CD4-positive, alpha-beta T cell treated with Interferon alpha-2 for 1 hour (primary cell): ENCODE measurements around the gene CX3CL1.
"Not testable (repeated sequence)": the region's sequence is repeated elsewhere in the genome, so short reads cannot be mapped to it uniquely, and the experiment has no call there.

Experiments
- DNase-seq, 2 donors: peaks; one replicate each; pipeline ENCODE4 v3.0.0-alpha.2; 2020 to 2022

Gene CX3CL1

DNA sequence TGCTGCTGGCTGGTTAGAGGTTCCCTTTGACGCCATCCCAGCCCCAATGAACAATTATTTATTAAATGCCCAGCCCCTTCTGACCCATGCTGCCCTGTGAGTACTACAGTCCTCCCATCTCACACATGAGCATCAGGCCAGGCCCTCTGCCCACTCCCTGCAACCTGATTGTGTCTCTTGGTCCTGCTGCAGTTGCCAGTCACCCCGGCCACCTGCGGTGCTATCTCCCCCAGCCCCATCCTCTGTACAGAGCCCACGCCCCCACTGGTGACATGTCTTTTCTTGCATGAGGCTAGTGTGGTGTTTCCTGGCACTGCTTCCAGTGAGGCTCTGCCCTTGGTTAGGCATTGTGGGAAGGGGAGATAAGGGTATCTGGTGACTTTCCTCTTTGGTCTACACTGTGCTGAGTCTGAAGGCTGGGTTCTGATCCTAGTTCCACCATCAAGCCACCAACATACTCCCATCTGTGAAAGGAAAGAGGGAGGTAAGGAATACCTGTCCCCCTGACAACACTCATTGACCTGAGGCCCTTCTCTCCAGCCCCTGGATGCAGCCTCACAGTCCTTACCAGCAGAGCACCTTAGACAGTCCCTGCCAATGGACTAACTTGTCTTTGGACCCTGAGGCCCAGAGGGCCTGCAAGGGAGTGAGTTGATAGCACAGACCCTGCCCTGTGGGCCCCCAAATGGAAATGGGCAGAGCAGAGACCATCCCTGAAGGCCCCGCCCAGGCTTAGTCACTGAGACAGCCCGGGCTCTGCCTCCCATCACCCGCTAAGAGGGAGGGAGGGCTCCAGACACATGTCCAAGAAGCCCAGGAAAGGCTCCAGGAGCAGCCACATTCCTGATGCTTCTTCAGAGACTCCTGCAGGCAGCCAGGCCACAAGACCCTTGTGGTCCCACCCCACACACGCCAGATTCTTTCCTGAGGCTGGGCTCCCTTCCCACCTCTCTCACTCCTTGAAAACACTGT lies 11.3 kb downstream of the CX3CL1 start:
- no peak for DNase-seq

DNA sequence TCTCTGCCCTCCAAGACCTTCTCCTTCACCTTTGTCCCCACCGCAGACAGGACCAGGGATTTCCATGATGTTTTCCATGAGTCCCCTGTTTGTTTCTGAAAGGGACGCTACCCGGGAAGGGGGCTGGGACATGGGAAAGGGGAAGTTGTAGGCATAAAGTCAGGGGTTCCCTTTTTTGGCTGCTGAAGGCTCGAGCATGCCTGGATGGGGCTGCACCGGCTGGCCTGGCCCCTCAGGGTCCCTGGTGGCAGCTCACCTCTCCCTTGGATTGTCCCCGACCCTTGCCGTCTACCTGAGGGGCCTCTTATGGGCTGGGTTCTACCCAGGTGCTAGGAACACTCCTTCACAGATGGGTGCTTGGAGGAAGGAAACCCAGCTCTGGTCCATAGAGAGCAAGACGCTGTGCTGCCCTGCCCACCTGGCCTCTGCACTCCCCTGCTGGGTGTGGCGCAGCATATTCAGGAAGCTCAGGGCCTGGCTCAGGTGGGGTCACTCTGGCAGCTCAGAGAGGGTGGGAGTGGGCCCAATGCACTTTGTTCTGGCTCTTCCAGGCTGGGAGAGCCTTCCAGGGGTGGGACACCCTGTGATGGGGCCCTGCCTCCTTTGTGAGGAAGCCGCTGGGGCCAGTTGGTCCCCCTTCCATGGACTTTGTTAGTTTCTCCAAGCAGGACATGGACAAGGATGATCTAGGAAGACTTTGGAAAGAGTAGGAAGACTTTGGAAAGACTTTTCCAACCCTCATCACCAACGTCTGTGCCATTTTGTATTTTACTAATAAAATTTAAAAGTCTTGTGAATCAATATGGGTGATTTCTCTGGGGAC lies 12.2 kb downstream of the CX3CL1 start:
- peak in 1 of 2 donors; percentile 25 for DNase-seq

DNA sequence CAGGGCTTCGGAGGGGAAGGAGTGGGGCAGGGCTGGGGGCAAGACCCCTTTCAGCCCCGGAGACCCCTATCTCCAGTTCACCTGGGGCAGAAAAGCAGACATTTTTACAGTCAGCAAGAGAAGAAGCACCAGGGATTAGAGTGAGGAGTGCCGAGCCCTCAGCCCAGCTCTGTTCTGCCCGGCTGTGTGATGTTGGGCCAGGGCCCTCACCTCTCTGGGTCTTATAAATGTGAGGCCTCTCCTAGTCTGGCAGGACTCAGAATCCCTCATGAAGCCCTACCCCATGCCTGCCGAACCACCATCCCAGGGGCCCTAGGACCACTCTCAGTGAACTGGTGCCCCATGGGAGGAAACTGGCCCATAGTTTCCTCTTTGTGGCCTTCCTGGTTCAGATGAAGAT lies 12.8 kb downstream of the CX3CL1 start:
- no peak for DNase-seq

GRCh38 chr16:57386381-57386951 lies 14.2 kb downstream of the CX3CL1 start:
- no peak for DNase-seq

- DNase-seq: no peak
These were observed 15.5 kb downstream of the CX3CL1 start for GRCh38 chr16:57387598-57388354.

GRCh38 chr16:57388359-57389086 lies 16.2 kb downstream of the CX3CL1 start:
- DNase-seq: no peak

DNA sequence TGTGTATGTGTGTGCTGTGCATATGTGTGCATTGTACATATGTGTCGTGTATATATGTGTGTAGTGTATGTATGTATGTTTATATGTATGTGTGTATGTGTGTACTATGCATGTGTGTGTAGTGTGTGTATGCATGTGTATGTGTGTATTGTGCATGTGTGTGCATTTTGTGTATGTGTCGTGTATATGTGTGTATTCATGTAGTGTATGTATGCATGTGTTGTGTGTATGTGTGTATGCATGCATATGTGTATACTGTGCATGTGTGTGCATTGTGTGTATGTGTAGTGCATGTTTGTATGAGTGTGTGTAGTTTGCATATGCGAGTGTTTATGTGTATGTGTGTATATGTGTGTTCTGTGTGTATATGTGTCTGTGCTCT lies 16.8 kb downstream of the CX3CL1 start:
- DNase-seq: no peak

GRCh38 chr16:57390636-57391295 lies 18.5 kb downstream of the CX3CL1 start:
- DNase-seq: no peak

DNA sequence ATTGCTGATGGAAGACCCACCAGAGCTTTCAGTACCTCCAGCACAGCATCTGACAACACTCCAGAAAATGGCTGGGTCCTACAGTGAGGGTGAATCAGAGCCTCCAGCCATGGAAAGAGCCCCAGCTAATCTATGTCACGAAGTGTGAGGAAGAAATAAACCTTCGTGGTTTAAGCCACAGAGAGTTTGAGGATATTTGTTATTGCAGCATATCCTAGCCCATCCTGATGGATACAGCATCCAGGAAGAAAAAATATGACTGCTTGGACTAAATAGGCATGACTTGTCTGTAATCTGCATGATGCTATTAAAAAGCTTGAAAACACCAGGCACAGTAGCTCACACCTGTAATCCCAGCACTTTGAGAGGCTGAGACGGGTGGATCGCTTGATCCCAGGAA lies 19.0 kb downstream of the CX3CL1 start:
- no peak for DNase-seq

DNA sequence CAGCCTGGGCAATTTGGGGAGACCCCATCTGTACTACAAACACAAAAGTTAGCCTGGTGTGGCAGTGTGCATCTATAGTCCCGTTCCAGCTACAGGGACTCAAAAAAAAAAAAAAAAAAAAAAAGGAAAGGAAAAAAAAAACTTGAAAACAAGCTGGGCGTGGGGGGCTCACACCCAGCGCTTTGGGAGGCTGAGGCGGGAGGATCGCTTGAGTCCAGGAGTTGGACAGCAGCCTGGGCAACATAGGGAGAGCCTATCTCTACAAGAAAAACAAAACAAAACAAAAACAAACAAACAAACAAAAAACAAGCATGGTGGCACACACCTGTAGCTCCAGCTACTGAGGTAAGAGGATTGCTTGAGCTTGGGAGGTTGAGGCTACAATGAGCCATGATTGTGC lies 19.4 kb downstream of the CX3CL1 start:
- no peak for DNase-seq

- no peak for DNase-seq
These were observed 20.4 kb downstream of the CX3CL1 start for GRCh38 chr16:57392694-57393093.

GRCh38 chr16:57394444-57394843 lies 22.2 kb downstream of the CX3CL1 start:
- DNase-seq: no peak

GRCh38 chr16:57395026-57395425 lies 22.7 kb downstream of the CX3CL1 start:
- DNase-seq: no peak

DNA sequence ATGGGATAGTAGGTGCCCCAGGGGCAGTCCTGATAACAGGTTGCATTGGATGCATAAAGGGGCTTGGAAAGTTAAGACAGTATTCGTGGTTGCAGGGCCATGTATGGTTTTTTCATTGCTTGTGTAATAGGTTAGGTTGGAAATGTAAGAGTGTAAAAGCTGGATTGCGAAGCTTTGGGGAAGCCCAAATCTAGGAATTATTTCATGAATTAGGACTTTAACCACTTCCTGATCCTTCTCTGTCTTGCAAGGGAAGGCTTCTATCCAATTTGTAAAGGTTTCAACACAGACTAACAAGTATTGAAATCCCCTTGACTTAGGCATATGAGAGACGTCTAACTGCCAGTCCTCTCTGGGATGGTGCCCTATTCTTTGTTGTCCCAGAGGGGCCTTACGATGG lies 24.5 kb downstream of the CX3CL1 start:
- no peak for DNase-seq

DNA sequence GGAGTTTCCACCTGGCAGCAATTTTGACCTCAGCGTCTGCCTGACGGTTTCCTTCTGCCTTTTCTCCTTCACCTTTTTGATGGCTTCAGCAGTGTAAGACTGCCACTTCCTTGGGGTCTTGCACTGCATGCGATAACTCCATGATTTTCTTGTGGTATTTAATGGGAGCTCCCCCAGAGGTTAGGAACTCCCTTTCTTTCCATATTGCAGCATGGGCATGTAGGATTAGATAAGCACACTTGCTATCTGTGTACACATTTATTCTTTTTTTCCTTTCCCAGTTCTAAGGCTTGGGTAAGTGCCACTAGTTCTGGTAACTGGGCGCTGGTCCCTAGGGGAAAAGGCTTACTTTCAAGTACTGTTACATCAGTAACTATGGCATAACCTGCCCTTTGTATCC lies 25.2 kb downstream of the CX3CL1 start:
- DNase-seq: not testable (repeated sequence)

GRCh38 chr16:57401943-57402640 lies 29.8 kb downstream of the CX3CL1 start:
- DNase-seq: no peak

DNA sequence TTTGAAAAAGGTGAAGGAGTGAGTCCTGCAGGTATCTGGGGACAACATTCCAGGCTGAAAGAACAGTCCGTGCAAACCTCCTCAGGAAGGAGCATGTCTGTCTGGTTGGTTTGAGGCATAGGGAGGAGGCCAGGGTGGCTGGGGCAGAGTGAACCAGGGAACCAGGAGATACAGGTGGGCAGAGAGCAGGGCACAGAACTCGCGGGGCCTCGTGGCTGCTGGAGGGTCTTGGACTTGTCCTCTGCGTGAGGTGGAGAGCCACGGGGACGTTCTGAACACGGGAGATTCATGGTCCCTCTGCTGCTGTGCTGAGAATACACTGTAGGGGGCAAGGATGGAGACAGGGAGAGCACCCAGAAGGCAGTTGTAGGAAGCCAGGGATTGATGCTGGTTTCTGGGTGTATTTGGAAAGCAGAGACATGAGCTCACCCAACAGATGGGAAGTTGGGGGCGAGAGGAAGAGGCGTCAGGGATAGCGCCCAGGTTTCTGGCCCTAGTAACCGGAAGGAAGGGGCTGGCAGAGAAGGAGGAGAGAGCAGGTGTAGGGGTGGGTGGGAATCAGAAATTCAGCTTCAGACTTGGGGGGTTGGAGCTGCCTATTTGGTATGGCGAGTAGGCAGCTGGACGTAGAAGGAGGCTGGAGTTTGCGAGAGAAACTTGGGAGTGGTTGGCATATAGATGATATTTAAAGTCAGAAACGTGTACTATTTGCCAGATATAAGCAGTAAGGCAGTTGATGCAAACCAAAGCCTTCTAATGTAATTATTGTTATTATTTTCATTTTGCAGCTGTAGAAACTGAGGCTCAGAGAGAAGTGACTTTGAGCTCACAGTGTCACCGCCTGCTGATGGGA lies 31.9 kb downstream of the CX3CL1 start, which contains the start of gene CCL17:
TSS of gene CCL17 (plus strand) at position 803 of the 853 bp plus-strand sequence. CDS start 9,166 bp downstream, outside the sequence.
- DNase-seq: no peak

GRCh38 chr16:57405097-57405496 lies 32.8 kb downstream of the CX3CL1 start:
- DNase-seq: no peak

DNA sequence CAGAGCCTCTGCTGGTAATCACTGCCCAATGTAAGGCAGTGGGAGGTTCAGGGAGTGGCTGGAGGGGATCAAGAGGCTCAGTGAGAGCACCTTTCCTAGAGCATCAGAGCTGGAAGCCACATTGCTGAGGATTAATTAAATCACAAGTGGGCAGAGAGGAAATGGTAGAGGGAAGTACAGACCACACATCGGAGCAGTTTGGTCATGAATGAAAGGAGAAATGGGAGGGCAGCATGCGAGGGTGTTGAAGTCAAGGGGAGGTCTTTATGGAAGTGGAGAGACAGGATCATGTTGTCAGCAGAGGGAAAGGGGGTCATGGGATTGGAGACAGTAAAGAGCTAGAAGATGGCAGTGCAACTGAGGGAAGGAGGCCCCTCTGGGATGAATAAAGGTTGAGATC lies 34.6 kb downstream of the CX3CL1 start:
- no peak for DNase-seq
